Adrenal gland (tissue), 12 donors: ENCODE measurements around the gene CTAGE1. TPM values are rescaled to one million over a fixed set of nuclear protein-coding genes. Genes with fewer than 3 reads are reported as not detected.

ENCODE experiments used
- DNase-seq, 7 donors: peaks; one replicate each; pipeline ENCODE4 v3.0.0-alpha.2; 2019 to 2020
- H3K27ac ChIP-seq, 5 donors: fragments of 200-600 bp; sonication (generic) in 4 of 5; 1 replicate in 3 of 5; 2 replicates in 2 of 5; pipeline versions ENCODE4 v1.5.1 to v1.8.0; 2016 to 2020; ENCODE audit warnings: mild to moderate bottlenecking in 1 of 5
- H3K27me3 ChIP-seq: fragments of 200-600 bp; 2 replicates; pipeline ENCODE4 v1.8.0; 2021
- H3K36me3 ChIP-seq, 2 donors: fragments of 200-600 bp; replicated peaks in 1 of 2; 1 replicate in 1 of 2; 2 replicates in 1 of 2; pipeline versions ENCODE4 v1.5.1 to v1.8.0; 2018 to 2022
- H3K4me1 ChIP-seq, 2 donors: fragments of 200-600 bp; replicated peaks in 1 of 2; 1 replicate in 1 of 2; 2 replicates in 1 of 2; pipeline versions ENCODE4 v1.5.1 to v1.8.0; 2018 to 2021
- H3K4me3 ChIP-seq, 4 donors: fragments of 200-600 bp; sonication (generic) in 3 of 4; one replicate each; pipeline ENCODE4 v1.5.1; 2016 to 2018
- H3K9me3 ChIP-seq, 3 donors: fragments of 200-600 bp; sonication (generic) in 1 of 3; replicated peaks in 1 of 3; 1 replicate in 2 of 3; 2 replicates in 1 of 3; pipeline versions ENCODE4 v1.5.1 to v1.8.0; 2016 to 2021
- CTCF ChIP-seq, 6 experiments: fragments of 450-650 bp in 4 of 6; fragments of 200-600 bp in 2 of 6; sonication (generic) in 1 of 6; IDR thresholded peaks; 1 replicate in 5 of 6; 2 replicates in 1 of 6; pipeline versions ENCODE4 v1.5.1 to v1.8.0; 2016 to 2021; ENCODE audit warnings: antibody characterized with exemption in 6 of 6, mild to moderate bottlenecking in 2 of 6, moderate library complexity in 1 of 6
- POLR2A ChIP-seq, 2 donors: fragments of 450-650 bp; IDR thresholded peaks; one replicate each; pipeline ENCODE4 v1.6.1; 2017; ENCODE audit warnings: antibody characterized with exemption in 2 of 2, mild to moderate bottlenecking in 2 of 2, moderate library complexity in 1 of 2
- whole genome bisulfite sequencing, 4 donors: extraction: QIAGEN DNeasy Blood & Tissue Kit in 2 of 4; methylation state at CpG; one replicate each; pipeline versions ENCODE4 v1.1.5 to v1.1.7; 2013 to 2017; 5-methylcytosine and 5-hydroxymethylcytosine counted together
- intact Hi-C, 2 donors: fragments of 100-400 bp; cut with DNase I; formaldehyde crosslinking; loops; one replicate each; pipeline versions ENCODE4 v1.14.1 to v1.15.0; 2022 to 2023
- polyA plus RNA-seq, 3 donors: library from polyadenylated mRNA; stranded (reverse); fragments of 200-250 nt in 2 of 3; fragments of 350-450 nt in 1 of 3; fragmentation: Illumina TruSeq in 1 of 3; extraction: RNeasy Lipid Tissue Mini Kit (QIAGEN cat#74804) in 1 of 3; gene quantifications; one replicate each; pipeline ENCODE4 v1.2.3, GENCODE V29; 2013 to 2014
- total RNA-seq, 9 donors: library from RNA; depleted of rRNA in 4 of 9; stranded (reverse); fragments of >200 nt in 4 of 9; fragments of 120-200 nt in 1 of 9; fragmentation: NEBNext Ultra II Directional in 1 of 9; extraction: Animal tissue kit (Norgen Biotek cat#: 25700) in 1 of 9; gene quantifications; one replicate each; pipeline versions ENCODE4 v1.1.0 to v1.2.4, GENCODE V29; 2013 to 2023
- donor health status: healthy with polysubstance abuse.
- donor health status: Bipolar disorder and iron deficiency.
- donor health status: DM: yes; HTN: yes; CAD: no.
- donor health status: DM: no; HTN: no; CAD: no.
- donor health status: DM: no; HTN: no; CAD: no.
- donor health status: DM: yes; HTN: yes; CAD: no.

Gene CTAGE1
- total and polyA plus RNA-seq, 12 donors, result under 0.01 to 0.14 (median 0.04) TPM; not detected in 9

GRCh38 chr18:22433956-22434355 lies 16.2 kb upstream of the CTAGE1 start:
- H3K36me3 ChIP-seq, result no peaks in the 10 kb centered on the region
- no peak for DNase-seq
- peaks cover 0 to 5% of the 10 kb centered on the region in 2 donors for H3K4me1 ChIP-seq
- no peak overlapping the region for H3K4me3 ChIP-seq
- H3K27me3 ChIP-seq, result no peaks in the 10 kb centered on the region
- H3K27ac ChIP-seq, result no peak overlapping the region
- WGBS, 4 donors, result 76 to 85% (median 80%) methylated on average over 7 of the region's 7 CpGs
- TF ChIP-seq POLR2A (IDR thresholded peaks at IDR 0.05), result no peak
- TF ChIP-seq CTCF (IDR thresholded peaks at IDR 0.05), result no peak
- no peaks in the 10 kb centered on the region for H3K9me3 ChIP-seq
- intact Hi-C loops, result no loop called here

- WGBS, 4 donors, result 32 to 40% (median 39%) methylated on average over 13 of the region's 13 CpGs
- H3K36me3 ChIP-seq, result no peaks in the 10 kb centered on the region
- no peaks in the 10 kb centered on the region for H3K9me3 ChIP-seq
- intact Hi-C loops, result no loop called here
- peaks cover 0 to 5% of the 10 kb centered on the region in 2 donors for H3K4me1 ChIP-seq
- peak; percentile 64 to 94 (median 87) for DNase-seq
- H3K27me3 ChIP-seq, result no peaks in the 10 kb centered on the region
- TF ChIP-seq POLR2A (IDR thresholded peaks at IDR 0.05) (no peak), CTCF (IDR thresholded peaks at IDR 0.05) (no peak)
- H3K27ac ChIP-seq, result peak overlapping the region in 2 of 5 donors; percentile 3 to 19
- no peak overlapping the region for H3K4me3 ChIP-seq
Measured at GRCh38 chr18:22432657-22433137, 15.0 kb upstream of the CTAGE1 start.

GRCh38 chr18:22429564-22429963 lies 11.8 kb upstream of the CTAGE1 start:
- no peaks in the 10 kb centered on the region for H3K9me3 ChIP-seq
- no peaks in the 10 kb centered on the region for H3K27me3 ChIP-seq
- intact Hi-C loops, result no loop called here
- H3K4me1 ChIP-seq, result peaks cover 0 to 5% of the 10 kb centered on the region in 2 donors
- H3K36me3 ChIP-seq, result no peaks in the 10 kb centered on the region
- no peak overlapping the region for H3K27ac ChIP-seq
- TF ChIP-seq CTCF (IDR thresholded peaks at IDR 0.05) (no peak), POLR2A (IDR thresholded peaks at IDR 0.05) (no peak)
- no peak for DNase-seq
- 91 to 96% (median 96%) methylated on average over 3 of the region's 3 CpGs for WGBS, 4 donors
- no peak overlapping the region for H3K4me3 ChIP-seq

- Histone ChIP-seq H3K4me1 (peaks cover 0 to 5% of the 10 kb centered on the region in 2 donors), H3K4me3 (no peak overlapping the region), H3K27me3 (no peaks in the 10 kb centered on the region), H3K27ac (peak overlapping the region in 1 of 5 donors; percentile 12), H3K9me3 (no peaks in the 10 kb centered on the region), H3K36me3 (no peaks in the 10 kb centered on the region)
- intact Hi-C loops, result no loop called here
- DNase-seq, result no peak
- TF ChIP-seq CTCF (IDR thresholded peaks at IDR 0.05) (no peak), POLR2A (IDR thresholded peaks at IDR 0.05) (no peak)
- 79 to 91% (median 87%) methylated on average over 4 of the region's 4 CpGs for WGBS, 4 donors
Measured at GRCh38 chr18:22428672-22429071, 11.0 kb upstream of the CTAGE1 start.
